AG09309 (cell line): Measurements from ENCODE around the gene EVX2.

Experiments used
- DNase-seq: peaks from one replicate; pipeline ENCODE4 v3.0.0-alpha.2; 2010; ENCODE audit warnings: low read depth
- H3K4me3 ChIP-seq: 2 replicates; pipeline ENCODE4 v1.5.1; 2011; ENCODE audit warnings: mild to moderate bottlenecking, low read depth, low read length, moderate library complexity; ENCODE audit not compliant: control insufficient read depth
- TF ChIP-seq, protein P1 (sequence below): IDR thresholded peaks from 2 replicates; pipeline ENCODE4 v1.5.1; 2011; ENCODE audit warnings: mild to moderate bottlenecking, low read depth, low read length, inconsistent platforms; ENCODE audit not compliant: insufficient read depth, control insufficient read depth; ENCODE audit errors: missing control alignments

The EVX2 gene

DNA sequence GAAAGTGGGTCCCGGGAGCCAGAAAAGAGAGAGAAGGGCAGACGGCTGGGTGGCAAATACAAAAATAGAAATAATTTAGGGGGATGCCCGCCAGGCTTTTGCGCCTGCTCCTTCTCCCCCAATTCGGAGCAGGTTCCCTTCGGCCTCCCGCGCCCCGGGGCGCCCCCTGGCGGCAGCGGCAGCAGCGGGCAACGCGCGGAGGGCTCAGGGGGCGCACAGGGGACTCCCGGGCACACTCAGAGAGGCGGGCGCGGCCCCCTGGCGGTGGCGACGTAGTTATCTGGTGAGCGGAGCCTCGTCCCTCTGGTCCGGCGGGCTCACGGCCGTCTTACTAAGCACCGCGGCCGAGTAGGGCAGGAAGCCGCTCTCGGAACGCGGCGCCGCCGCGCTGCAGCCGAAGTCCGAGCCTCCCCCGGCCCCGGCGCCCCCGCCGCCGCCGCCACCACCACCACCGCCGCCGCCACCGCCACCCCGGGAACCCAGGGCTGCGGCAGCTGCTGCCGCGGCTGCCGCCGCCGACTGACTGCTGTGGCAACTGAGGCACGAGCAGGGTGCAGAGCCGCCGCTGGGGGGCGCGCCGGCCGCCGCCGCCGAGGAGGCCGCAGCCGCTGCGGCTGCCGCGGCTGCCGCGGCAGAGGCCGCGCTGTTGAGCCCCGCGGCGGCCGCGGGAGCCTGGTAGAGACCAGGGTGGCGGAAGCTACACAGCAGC is 3.8 kb downstream of the EVX2 start:
- H3K4me3 ChIP-seq: peak overlapping the region; percentile 31
- no peak for DNase-seq
- TF ChIP-seq, protein P1, sequence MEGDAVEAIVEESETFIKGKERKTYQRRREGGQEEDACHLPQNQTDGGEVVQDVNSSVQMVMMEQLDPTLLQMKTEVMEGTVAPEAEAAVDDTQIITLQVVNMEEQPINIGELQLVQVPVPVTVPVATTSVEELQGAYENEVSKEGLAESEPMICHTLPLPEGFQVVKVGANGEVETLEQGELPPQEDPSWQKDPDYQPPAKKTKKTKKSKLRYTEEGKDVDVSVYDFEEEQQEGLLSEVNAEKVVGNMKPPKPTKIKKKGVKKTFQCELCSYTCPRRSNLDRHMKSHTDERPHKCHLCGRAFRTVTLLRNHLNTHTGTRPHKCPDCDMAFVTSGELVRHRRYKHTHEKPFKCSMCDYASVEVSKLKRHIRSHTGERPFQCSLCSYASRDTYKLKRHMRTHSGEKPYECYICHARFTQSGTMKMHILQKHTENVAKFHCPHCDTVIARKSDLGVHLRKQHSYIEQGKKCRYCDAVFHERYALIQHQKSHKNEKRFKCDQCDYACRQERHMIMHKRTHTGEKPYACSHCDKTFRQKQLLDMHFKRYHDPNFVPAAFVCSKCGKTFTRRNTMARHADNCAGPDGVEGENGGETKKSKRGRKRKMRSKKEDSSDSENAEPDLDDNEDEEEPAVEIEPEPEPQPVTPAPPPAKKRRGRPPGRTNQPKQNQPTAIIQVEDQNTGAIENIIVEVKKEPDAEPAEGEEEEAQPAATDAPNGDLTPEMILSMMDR: peak; percentile 66

DNA sequence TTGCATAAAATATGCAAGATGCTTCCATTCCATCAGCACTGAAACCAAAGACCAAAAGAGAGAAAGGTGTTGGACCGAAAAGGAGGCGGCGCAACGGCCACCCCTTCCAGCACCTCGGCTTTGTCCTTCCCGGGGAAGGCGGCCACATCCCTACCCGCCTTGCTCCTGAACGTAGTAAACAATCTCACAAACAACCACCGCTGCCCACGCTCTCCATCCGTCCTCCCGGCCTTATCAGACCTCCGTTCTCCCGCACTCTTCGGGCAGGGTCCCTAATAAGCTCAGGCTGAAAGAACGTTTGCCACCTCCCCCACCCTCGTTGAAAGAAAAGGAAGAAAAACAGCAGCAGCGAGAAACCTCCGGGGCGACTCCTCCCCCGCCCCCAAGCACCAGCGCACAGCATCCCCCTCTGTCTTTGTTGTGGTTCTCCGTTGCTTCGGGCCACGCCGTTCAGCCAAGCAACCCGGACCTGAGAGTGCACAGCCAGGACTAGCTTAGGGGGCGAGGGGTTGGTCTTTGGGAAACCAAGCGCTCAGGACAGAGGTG is 4.4 kb downstream of the EVX2 start:
- peak overlapping the region; percentile 31 for H3K4me3 ChIP-seq
- no peak for DNase-seq
- TF ChIP-seq, protein P1: no peak

DNA sequence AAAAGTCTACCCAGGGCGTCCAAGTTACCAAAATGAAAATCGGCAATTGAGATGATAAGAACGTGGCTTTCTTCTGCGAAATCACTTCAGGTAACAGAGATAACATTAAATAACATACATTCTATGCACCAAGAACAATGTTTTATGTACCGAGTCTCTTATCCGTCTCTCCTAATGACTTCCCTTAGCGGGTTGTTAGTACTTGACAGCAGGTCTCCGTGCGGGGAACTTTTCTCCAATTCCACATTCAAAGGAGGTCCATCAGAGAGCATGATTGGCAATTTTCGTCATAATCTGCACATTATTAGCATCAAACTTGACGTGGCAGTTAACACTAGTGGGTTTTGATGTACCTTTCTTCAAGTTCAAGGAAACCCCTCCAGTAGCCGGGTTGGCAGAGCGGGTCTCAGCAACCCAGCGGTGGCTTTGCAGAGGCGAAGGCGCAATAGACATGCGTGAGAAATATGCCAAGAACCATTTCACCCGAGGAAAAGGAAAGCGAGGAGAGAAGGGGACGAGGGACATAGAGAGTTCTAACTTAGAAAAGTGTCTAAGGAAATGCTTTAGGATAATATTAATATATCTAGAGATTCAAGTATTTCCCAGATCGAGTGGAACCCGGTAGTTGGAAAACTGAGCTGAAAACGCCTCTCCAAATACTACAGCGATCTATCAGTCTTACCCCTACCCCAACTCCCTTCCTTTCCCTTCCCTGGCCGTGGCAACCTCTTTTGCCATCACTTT is 5.0 kb downstream of the EVX2 start:
- TF ChIP-seq, protein P1: no peak
- DNase-seq: no peak
- peak overlapping the region; percentile 31 for H3K4me3 ChIP-seq

DNA sequence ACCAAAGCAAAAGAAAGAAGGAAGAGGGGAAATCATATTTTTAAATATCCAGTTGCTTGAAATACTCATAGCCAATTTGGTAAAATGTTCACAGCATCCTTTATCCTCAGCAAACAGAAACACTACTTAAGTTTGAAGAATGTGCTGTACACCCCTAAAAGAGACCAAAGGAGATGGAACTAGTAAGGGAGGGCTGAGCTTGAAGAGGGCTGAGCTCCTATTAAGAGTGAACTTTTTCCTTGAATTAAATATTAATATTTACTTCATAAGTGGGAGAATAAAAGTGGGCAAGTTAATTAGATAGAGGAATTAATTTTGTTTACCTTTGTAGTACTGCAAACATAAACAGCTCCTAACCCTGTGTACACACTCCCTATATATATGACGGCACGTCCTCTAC is 7.0 kb downstream of the EVX2 start:
- TF ChIP-seq, protein P1: no peak
- DNase-seq: no peak

DNA sequence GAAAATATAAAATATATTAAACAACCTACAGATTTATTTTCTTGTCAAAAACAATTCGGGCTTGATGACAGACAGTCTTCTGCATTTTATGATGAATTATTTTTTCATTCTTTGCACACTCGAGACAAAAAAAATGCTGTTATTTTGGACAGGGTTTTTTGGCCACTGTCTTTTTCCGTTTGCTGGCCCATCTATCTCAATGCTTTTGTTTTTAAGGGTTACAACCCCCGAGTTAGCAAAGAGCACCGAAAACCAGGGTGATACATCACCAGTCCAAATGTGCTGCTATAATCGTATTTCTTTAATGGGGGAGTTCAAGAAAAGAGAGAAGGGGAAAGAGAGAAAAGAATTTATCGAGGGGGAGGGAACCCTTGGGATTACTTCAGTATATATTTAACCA is 7.7 kb downstream of the EVX2 start:
- TF ChIP-seq, protein P1: no peak
- no peak overlapping the region for H3K4me3 ChIP-seq

More for the DNA sequence above, 7.0 kb downstream of the EVX2 start:
- no peak overlapping the region for H3K4me3 ChIP-seq

DNA sequence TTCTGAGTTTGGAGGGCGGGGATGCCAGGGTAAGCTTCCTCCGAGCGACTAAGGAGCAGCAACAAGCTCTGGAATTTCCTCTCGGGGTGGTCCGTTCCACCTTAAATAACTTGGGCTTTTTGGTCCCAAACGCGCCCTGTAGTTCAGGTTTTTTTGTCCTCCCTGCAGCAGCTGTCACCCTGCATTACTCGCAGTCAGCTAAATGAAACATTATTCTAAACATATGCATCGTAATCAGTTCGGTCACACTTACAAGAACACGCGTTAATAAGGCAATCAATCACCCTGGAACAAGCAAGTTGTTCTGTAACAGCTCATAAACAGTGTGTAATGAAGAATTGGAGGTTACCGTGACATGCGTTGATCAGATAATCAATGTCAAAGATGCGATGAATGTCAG is 8.3 kb downstream of the EVX2 start:
- TF ChIP-seq, protein P1: no peak
- no peak overlapping the region for H3K4me3 ChIP-seq
- DNase-seq: no peak

More for the DNA sequence above, 7.7 kb downstream of the EVX2 start:
- no peak for DNase-seq
